ENCODE results near the gene ASIC3.

DNA sequence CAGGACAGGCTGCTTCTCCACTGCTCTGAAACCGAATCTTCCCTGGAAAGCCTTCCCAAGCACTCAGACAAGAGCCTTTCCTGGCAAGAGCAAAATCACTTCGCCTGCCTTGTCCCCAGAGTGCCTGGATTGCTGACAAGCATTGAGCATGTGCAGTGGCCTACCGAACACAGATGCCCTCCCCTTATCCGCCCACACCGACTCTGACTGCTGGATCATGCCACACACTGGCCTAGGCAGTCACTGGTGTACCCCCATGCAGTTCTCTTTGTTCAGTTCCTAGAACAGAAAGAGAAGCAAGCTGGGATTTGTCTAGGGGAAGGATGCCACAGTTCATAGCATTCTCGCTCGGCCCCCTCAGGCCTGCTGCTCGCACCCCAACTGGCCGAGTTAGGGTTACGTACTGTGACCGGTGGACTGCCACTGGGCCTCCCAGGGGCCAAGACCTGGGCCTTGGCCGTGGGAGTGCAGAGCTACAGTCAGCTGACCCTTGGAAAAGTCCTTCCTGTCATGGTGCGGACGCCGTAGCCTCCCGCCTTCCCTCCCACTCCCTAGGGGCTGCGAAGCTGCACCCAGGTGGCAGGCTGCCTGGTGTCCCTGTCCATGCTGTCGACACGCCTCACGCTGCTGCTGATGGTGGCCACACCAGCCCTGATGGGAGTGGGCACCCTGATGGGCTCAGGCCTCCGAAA lies 13.2 kb upstream of the ASIC3 start:
- TF ChIP-seq, protein P1, sequence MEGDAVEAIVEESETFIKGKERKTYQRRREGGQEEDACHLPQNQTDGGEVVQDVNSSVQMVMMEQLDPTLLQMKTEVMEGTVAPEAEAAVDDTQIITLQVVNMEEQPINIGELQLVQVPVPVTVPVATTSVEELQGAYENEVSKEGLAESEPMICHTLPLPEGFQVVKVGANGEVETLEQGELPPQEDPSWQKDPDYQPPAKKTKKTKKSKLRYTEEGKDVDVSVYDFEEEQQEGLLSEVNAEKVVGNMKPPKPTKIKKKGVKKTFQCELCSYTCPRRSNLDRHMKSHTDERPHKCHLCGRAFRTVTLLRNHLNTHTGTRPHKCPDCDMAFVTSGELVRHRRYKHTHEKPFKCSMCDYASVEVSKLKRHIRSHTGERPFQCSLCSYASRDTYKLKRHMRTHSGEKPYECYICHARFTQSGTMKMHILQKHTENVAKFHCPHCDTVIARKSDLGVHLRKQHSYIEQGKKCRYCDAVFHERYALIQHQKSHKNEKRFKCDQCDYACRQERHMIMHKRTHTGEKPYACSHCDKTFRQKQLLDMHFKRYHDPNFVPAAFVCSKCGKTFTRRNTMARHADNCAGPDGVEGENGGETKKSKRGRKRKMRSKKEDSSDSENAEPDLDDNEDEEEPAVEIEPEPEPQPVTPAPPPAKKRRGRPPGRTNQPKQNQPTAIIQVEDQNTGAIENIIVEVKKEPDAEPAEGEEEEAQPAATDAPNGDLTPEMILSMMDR (conservative IDR thresholded peaks at IDR 0.05; ENCODE audit: low read length), result no peak
- TF ChIP-seq EZH2phosphoT487 (IDR thresholded peaks at IDR 0.05; ENCODE audit: borderline replicate concordance), result no peak
